Stimulated activated CD4-positive, alpha-beta T cell treated with anti-CD3 and anti-CD28 coated beads, Interleukin-1b, Interleukin-23, amount 100 ng/mL, for 24 hours (primary cell): ENCODE measurements around the gene SLC6A1.

Experiments
- DNase-seq, 4 experiments: peaks; one replicate each; pipeline ENCODE4 v3.0.0-alpha.2; 2020; ENCODE audit warnings: low read depth in 4 of 4, low spot score in 1 of 4

Gene SLC6A1

GRCh38 chr3:10970306-10970960, 22.1 kb upstream of the SLC6A1 start:
- DNase-seq = no peak

DNA sequence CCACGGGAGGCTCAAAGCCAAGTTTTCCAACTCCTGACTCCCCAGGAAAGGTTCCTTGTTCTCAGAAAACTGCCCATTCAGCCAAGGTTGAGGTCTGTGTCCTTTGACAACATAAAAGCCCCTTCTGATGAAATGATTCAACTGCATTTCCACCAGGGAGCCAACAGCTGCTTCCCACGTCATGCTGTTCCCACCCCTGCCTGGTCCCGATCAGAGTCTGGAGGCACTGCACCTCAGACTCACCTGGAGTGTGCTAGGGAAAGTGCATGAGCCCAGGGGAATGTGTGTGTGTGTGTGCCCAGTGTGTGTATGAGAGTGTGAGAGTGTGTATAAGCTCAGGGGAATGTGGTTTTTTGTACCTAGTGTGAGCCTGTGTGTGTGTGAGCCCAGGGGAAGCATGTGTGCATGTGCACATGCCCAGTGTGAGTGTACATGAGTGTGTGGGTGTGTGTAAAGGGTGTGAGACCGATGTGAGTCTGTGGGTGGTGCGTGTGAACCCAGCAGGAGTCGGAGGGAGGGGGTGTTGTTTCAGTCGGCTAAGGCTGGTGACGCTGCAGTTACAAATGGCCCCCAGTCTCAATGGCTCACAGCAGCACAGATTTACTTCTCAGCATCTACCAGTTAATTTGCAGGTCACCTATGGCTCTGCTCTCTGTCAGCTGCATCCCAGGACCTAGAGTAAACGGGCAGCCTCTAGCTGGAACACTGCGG, 20.3 kb upstream of the SLC6A1 start:
- no peak for DNase-seq

GRCh38 chr3:10973046-10973595, 19.4 kb upstream of the SLC6A1 start:
- no peak for DNase-seq

DNA sequence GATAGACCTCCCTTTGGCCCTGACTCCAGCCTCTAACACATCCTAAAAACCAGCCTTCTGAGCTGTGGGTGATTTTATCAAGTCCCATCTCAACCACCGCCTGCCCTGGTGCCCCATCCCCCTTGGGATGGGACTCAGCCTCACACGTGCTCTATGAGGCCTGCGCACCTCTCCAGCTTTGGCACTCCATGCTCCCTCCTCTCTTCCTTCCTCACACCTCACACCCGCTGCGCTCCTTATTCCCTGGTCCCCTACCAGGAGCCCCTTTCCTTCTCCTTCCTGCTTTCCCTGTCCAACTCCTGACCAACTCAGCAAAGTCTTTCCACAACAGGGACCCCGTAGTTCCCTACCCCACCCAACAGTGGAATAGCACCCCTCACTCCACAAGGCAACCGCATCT, 18.4 kb upstream of the SLC6A1 start:
- no peak for DNase-seq

DNA sequence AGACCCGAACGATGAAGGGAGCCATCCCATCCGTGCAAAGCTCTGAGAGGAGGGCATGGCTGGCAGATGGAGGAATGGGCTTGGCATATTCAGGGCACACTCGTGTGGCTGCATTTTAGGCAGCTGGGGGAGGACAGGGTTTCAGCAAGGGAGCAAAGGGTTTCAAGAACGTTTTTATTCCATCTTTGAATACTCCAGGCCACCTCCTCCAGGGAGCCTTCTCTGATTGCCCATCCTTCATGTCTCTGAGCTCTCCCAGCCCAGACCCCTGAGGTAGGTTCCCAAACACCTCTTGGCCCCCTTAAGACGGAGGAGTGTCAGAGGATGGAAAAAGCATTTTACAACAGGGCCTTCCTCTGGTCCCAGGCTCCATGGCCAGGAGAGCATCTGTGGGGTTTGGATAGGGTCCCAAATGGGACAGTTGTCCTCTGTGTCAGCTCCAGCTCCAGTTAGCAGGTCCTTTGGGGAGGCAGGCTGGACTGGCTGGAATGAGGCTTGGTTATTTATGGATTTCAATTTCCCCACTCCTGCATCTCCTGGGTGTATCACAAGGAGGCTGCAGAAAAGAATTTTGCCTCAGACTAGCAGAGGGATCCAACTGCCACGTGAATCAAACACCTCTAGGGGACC, 17.7 kb upstream of the SLC6A1 start:
- no peak for DNase-seq

DNA sequence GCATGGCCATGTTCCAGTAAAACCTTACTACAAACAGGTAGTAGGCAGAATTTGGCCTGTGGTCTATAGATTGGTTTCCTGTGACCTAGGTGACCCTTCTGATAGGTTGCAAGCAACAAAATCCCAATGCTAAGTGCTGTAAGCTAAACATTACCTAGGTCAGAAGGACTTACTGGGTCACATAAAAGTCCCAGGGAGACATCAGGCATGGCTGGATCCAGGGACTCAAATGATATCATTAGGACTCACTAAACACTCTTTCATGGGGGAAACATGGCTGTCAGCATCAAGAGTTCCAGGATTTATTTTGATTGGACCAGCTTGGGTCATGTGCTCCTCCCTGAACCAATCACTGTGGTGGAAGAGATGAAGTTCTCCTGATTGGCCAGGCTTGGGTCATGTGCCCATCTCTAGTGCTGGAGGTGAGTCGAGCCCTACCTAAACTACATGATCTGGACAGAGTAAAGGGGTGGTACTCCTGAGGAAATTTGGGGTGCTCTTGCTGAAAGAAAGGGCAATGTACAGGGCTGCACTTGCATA, 16.8 kb upstream of the SLC6A1 start:
- DNase-seq = no peak

GRCh38 chr3:10976770-10977169, 15.8 kb upstream of the SLC6A1 start:
- no peak for DNase-seq

DNA sequence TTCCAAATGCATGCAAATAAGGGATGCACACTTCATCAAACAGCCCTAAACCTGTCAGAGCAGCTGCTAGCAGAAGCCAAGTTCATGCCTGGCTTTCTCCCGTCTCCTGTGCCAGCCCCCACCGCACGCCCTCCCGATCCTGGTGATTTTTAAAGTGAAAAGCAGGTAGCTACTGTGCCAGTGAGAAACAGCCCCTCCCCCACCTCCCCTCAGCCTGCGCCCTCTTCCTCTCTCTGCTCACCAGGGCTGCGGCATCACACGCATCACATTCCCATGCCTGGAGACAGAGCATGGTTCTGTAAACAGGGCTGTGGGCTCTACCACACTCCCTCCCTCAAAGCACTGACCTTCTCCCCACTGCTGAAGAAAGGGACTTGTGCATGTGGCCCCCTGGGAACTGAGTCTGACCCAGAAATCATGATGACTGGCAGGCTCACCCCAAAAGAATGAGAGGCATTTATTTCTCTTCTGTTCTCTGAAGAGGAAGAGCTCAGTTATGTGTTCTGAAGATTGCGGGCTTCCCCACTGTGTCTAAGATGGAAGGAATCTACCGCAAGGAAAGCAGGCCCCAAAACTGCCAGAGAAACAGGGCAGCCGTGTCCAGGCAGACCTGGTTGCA, 14.5 kb upstream of the SLC6A1 start:
- no peak for DNase-seq

GRCh38 chr3:10978956-10979355, 13.6 kb upstream of the SLC6A1 start:
- DNase-seq = no peak

DNA sequence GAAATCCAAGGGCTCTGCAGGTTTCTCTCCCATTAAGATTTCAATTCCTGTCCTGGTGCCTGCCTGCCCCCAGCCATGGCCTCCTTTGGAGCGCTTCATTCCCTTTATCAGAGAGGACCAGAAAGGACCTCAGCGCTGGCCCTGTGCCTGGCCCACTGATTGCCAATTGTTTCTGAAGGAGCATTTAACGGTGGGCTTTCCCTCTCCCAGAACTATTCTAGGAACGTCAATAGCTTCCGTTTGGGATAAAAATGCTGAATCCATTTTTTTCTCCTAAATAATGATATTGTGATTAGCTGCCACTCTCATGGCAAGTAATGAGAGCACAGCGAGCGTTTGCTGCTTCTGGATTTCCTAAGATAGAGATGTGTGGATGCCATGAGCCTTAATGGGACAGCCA, 12.2 kb upstream of the SLC6A1 start:
- no peak for DNase-seq

GRCh38 chr3:10981031-10981430, 11.5 kb upstream of the SLC6A1 start:
- no peak for DNase-seq

- DNase-seq = no peak
These were observed 10.6 kb upstream of the SLC6A1 start for GRCh38 chr3:10981961-10982360.

GRCh38 chr3:10982782-10983181, 9.8 kb upstream of the SLC6A1 start:
- DNase-seq = no peak

DNA sequence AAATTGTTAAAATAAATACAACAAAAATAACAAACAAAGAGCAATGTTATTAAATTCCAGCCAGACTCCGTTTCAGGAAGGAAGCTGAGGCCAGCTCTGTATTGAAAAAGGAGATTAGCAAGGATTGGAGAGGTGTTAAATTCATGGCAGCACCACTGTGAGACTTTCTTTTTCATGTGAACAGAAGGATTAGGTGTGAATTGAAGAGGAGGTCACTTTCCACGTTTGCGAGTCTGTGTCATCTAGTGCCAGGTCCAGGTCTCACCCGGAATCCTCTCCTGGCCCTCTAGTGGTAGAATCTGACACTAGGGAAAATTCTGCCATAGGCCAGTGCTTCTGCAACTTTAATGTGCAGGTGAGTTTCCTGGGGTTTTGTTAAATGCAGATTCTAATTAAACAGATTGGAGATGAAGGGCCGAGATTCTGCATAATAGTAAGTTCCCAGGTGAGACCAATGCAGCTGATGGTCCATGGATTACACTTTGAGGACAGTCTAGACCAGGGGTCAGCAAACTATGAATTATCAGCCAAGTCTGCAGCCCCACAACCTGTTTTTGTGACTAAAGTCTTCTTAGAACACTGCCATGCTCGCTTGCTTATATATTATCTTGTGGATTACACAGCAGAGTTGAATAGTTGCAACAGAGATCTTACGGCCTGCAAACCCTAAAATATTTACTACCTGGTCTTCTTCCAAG, 9.2 kb upstream of the SLC6A1 start:
- DNase-seq = no peak

DNA sequence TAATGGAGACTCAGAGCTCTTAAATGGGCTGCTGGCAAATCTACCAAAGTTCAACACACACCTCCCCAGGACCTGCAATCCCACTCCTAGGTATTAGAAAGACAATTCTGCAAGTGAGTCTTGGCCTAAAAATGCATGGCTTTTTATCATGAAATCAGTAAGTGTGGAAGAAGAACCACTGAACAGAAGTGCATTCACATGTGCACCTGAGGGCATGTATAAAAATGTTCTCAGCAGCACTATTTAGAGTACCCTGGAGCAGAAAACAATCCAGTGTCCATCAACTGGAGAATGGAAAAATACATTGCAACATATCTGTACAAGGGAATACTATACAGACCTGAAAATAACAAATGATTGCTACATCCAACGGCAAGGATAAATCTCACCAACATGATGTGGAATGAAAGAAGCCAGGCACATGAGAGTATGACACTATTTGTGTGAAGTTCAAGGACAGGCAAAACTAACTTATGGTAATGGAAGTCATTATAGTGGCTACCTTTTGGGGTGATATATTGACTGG, 8.1 kb upstream of the SLC6A1 start:
- no peak for DNase-seq

GRCh38 chr3:10985181-10985580, 7.4 kb upstream of the SLC6A1 start:
- no peak for DNase-seq

DNA sequence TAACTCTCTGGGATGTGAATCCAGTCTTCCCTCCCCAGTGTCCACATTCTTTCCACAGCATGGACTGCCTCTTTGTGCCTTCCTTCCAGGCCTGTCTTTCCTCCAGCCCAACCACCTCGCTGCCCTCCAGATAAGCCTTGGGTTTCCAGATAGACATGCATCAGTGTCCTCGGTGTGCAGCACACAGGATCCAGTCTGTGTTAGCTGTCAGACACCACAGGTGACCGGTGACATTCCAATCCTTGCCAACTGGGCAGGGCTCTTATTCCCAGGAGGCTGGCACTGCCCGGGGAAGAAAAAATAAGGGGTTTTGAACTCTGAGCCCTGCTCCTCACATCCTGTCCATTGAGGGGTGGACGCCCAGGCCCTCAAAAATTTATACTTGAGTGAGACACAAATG, 6.0 kb upstream of the SLC6A1 start:
- no peak for DNase-seq

- DNase-seq = no peak
These were observed 4.4 kb upstream of the SLC6A1 start for GRCh38 chr3:10988001-10988665.

DNA sequence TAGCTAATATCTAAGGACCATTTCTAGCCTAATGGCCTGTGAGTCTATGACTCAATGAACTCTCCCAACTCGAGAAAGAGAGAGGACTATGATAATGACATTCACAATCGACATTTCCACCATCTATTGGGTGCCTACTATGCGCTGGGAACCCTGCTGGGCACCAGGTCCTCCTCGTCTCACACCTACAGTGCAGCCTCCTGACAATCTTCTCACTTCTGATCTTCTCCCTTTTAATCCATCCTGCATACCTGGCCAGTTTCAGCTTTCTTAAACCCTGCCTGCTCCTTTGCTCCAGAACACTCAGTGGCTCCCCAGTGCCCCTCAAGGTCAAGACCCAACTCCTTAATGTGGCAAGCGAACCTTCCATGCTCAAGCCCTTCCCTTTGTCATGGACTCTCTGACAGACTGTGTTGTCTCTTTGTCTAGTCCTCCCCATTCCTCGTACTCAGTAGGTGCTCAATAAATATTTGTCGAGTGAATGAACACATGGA, 3.5 kb upstream of the SLC6A1 start:
- no peak for DNase-seq
